HTR-8/SVneo (cell line): ENCODE measurements around the gene ITGA11.

Source experiments
- DNase-seq: peaks from one replicate; pipeline ENCODE4 v3.0.0; 2011; ENCODE audit warnings: low spot score, mixed read lengths; ENCODE audit not compliant: insufficient read length
- FAIRE-seq: peaks from 2 replicates; lab custom pipeline; 2011; peaks lifted over from hg19 to GRCh38; lab: Jason Lieb, UNC

The ITGA11 gene, protein sequence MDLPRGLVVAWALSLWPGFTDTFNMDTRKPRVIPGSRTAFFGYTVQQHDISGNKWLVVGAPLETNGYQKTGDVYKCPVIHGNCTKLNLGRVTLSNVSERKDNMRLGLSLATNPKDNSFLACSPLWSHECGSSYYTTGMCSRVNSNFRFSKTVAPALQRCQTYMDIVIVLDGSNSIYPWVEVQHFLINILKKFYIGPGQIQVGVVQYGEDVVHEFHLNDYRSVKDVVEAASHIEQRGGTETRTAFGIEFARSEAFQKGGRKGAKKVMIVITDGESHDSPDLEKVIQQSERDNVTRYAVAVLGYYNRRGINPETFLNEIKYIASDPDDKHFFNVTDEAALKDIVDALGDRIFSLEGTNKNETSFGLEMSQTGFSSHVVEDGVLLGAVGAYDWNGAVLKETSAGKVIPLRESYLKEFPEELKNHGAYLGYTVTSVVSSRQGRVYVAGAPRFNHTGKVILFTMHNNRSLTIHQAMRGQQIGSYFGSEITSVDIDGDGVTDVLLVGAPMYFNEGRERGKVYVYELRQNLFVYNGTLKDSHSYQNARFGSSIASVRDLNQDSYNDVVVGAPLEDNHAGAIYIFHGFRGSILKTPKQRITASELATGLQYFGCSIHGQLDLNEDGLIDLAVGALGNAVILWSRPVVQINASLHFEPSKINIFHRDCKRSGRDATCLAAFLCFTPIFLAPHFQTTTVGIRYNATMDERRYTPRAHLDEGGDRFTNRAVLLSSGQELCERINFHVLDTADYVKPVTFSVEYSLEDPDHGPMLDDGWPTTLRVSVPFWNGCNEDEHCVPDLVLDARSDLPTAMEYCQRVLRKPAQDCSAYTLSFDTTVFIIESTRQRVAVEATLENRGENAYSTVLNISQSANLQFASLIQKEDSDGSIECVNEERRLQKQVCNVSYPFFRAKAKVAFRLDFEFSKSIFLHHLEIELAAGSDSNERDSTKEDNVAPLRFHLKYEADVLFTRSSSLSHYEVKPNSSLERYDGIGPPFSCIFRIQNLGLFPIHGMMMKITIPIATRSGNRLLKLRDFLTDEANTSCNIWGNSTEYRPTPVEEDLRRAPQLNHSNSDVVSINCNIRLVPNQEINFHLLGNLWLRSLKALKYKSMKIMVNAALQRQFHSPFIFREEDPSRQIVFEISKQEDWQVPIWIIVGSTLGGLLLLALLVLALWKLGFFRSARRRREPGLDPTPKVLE

DNA sequence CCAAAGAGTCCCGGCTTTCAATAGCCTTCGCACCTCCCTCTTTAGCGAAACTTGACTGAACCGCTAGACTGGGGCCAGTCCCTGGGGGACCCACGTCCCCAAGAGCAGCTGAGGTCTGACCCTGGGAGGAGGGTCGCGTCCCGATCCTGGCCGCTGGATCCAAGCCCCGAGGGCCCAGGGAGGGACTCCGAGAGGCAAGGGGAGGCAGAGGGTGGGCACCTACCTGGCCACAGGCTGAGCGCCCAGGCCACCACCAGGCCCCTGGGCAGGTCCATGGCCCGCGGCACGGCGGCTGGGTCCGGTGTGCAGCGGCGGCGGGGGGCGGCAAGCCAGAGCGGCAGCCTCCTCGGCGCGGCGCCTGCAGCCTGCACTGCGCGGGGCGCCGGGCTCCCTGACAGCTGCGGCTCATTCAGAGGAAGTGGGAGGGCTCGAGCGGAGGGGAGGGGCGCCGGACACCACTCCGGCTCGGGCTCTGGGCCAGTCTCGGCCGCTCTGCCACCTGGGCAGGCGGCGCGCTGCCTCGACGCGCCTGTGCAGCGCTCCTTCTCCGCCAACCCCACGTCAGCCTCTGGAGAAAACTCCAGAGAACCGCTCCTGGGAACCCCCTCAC, at the start of gene ITGA11:
Gene ITGA11 (minus strand): TSS at position 372 of the 610 bp plus-strand sequence. CDS start 97 bp downstream, at position 275.
- DNase-seq: peak; percentile 76
- FAIRE-seq: peak; percentile 92

DNA sequence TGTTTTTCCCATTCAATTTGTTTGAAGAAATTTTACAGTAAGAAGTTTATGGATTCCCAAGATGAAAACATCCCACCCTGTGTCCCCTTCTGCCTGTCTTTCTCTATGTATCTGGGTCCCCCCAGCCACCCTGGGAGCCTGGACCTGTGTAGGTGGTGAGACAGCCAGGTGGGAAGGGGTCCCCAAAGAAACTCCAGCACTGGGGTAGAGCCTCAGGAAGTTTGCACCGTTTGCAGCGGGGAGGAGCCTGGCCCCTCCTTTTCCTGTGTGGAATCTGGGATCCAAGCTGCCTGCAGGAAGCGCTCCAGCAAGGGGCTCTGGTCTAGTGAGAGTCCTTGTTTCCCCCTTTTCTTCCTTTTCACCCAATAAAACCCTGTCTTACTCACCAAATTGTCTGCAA, 49.4 kb upstream of the ITGA11 start:
- FAIRE-seq (no peak), DNase-seq (no peak)

DNA sequence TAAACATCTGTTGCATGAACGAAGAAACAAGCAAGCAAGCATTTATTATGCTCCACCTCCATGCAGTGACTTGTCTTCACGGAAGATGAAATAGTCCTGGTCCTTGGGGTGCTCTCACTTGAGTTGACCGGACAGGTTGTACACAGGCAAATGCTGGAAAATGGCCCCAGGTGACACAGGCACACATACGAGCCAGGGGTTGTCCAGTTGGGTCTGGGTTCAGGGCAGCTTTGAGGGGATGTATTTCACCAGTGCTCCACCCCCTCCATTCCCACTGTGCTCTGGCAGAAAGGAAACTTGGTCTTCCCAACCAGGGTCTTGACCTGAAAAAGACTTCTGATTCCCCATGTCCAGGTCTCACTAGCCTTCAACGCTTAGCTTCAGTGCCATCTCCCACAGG, 48.3 kb upstream of the ITGA11 start:
- DNase-seq (no peak), FAIRE-seq (no peak)

DNA sequence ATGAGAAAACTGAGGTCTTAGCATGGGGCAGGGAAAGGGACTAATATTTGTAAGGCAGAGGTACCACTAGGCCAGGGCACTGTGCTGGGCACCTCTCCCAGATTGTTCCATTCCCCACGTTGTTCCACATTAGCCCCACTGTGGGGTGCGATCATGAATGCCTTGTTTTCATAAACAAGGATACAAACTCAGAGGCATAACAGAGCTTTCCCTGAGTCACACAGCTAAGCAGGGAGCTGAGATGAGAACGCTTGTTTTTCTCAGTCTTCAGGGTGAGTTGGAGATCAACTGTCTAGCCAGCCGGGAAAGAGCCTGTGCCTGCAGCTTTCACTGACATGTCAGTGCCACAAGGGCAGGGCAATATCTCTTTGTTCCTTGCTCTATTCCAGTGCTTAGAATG, 47.9 kb upstream of the ITGA11 start:
- no peak for DNase-seq
- FAIRE-seq: no peak

DNA sequence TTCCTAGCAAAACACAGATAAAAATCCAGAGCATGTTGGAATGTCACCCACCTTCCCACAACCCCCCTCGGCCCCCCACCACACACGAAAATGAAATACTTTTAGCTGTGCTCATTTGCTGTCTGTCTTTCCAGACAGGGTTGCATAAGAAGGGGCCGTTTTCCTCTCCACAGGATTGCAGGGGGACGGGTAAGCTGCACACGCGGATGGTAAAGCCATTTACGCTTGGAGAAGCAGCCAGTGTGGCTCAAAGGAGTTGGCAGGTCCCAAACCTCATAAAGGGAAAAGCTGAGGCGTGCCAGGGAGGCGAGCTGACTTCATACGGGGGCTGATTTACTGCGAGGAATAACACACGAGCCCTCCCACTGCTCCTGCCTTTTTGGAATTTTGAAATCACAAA, 47.4 kb upstream of the ITGA11 start:
- FAIRE-seq (peak; percentile 85), DNase-seq (peak; percentile 19)

DNA sequence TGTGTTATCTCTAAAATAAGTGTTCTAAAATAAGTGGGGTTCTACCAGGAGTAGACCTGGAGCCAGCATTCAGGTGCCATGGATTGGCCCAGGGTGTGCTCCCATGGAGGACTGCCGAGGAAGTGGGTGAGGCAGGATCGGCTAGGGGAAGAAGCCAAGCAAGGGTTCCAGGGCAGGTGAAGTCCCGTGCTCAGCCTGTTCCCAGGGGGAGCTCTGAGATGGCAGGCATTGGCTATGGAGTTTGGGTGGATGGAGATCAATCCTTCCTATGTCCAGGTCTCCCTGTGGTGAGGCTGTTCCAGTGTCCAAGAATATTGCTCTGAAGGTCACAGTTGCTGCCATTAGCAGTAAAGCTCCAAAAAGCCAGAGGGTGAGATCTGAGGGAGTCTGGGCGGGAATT, 46.9 kb upstream of the ITGA11 start:
- FAIRE-seq (no peak), DNase-seq (no peak)

DNA sequence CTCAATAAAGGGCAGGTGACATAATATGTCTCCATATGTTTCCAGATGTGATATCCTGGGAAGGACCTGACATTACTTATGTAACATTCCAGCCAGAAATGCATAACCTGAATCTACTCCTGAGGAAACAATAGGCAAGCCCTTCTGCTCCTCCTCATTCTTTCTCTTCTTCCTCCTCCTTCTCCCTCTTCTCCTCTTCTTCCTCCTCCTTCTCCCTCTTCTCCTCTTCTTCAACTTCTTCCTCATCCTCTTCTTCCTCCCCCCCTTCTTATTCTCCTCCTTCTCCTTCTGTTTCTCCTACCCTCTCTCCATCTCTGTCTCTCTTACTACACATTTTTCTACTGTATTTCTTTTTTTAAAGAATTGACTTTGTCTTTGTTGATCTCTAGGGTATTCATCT, 43.5 kb upstream of the ITGA11 start:
- no peak for DNase-seq
- peak; percentile 64 for FAIRE-seq

DNA sequence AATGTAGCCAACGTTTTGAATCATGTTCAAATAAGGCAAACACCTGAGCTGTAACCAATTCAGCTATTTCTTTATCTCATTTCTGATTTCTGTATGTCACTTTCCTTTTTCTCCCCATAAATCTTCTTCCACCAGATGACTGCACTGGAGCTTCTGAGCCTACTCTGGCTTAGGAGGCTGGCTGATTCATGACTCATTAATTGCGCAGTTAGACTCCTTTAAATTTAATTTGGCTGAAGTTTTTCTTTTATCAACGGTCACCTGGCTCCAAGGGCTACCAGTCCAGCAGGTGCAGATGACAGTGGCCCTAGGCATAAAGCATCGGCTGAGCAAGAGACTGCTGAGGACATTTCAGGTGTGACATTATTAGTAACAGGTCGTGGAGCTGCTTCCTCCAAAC, 39.6 kb upstream of the ITGA11 start:
- no peak for FAIRE-seq

DNA sequence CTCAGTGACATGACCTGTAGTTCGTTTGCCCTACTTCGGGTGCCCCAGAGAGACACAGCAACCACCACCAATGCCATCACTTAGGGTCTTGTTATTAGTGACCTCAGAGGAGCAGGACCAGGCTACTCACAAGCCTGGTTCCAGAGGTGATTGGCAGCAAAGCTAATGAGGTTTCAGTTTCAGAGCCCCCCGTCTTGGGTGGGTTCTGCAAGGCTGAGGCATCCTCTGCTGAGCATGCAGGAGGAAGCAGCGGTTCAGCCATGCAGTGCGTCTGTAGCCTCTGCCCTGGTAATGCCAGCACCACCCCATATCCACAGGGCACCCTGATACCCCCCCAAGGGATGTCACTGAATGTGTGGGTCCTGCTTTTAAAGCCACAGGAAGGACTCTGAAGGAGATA, 39.0 kb upstream of the ITGA11 start:
- FAIRE-seq: no peak
- no peak for DNase-seq

More for the DNA sequence above, 39.6 kb upstream of the ITGA11 start:
- DNase-seq: no peak

DNA sequence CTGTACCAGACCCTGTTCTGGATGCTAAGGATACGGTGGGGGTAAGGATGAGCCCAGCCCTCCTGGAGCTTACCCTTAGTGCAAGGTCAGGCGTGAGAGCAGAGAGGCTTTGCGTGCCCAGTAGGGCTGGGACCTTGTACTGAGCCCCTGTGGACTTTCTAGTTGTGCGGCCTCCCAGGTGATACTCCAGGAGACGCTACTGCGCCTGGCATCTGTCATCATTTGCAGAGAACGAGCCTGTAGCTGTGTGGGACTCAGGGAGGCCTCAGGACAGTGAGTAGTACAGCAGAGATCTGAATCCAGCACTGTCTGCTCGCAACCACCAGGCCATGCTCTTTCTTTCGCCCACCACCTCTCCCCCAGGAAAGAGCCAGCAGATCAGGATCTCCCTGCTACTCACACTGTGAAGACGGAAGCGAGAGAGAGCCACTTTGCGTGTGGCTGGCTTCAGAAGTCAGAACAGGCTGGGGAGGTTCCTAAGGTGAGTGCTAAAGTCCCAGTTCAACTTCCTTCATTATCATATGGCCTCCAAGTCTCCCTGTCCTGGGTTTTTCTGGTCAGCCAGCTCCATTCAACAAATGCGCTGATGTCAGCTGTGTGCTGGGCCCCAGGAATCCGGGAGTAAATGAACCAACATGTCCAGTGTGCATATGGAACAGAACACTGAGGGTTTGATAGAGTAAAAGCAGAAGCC, 38.2 kb upstream of the ITGA11 start:
- no peak for DNase-seq
- FAIRE-seq: no peak

DNA sequence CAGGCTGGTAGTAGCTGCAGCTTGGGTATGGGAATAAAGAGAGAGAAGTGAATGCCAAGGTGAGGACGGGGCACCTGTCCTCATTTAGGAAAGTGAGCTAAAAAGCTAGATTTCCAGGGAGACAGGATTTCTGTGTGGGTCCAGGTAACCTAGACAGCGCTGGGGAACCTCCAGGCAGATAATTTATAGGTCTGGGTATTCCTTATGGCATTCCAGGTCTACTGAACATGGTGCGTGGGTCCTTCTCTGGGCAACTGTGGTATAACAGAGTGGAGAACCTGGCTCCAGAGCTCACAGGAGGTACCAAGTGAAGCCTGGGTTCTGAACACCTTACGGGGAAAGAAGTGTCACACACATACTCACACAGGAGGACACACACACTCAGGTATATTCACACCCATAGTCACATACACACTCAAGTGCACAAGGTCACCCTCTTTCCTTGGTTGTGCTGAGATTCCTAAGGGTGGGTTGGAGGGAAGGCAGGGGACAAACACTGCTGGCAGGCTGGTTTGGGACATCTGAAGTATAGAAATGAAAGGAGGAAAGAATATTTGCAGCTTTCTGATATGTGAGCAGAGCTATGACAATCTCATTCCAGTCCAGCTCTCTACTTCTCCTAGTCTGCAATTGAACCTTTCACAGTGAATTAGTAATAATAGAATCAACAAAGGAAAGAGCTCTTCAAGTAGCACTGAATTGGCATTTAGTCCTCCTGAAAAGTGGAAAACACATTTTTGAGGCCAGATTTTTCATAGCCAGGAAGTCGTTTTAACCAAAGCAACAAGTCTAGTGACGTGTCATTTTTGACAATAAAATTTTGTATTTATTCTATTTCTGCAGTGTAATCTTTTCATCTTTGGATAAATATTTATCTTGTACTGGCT, 37.4 kb upstream of the ITGA11 start:
- DNase-seq (no peak), FAIRE-seq (no peak)

DNA sequence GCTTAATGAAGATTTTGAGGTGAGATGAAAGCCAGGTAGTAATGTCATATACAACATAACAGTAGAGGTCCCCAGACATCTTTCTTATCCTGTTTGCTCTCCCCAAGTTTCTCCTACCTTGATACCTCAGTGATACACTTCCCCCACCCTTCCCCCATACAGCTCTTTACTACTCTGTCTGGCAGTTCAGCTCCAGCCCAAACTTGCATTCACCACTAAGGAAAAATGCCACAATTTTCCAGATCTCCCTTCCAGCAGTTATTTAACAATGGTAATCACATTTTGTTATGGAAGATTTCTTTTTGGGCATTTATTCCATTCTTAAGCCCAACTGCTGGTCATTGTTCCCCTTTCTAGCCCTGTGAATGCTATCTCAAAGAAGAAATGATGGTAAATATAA, 34.9 kb upstream of the ITGA11 start:
- DNase-seq (no peak), FAIRE-seq (no peak)

DNA sequence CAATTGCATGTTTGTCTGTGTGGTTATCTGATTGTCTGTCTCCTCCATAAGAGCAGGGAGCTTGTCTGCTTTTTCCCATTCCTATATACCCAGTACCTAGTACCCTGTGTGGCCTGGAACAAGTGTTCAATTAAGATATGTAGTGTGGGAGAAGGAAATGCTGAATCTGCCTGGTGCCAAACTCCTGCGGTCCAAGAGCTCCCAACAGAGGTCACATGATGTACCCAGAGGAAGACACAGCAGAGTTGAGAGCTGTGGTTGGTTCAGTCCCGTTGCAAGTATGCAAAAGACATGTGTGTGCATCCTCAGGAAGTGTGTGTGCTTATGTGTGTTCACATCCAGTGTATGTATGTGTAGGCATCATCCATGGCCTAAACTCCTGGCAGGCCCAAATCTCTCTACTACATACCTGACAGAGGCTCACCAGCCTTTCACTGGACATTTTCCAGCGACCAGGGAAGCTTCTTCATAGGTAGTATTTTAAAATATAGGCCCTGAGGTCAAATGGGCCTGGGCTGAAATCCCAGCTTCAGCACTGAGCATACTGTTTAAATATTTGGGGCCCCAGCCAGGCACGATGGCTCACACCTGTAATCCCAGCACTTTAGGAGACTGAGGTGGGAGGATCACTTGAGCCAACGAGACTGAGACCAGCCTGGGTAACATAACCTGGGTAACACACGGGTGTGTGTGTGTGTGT, 34.0 kb upstream of the ITGA11 start:
- peak; percentile 13 for FAIRE-seq
- no peak for DNase-seq

DNA sequence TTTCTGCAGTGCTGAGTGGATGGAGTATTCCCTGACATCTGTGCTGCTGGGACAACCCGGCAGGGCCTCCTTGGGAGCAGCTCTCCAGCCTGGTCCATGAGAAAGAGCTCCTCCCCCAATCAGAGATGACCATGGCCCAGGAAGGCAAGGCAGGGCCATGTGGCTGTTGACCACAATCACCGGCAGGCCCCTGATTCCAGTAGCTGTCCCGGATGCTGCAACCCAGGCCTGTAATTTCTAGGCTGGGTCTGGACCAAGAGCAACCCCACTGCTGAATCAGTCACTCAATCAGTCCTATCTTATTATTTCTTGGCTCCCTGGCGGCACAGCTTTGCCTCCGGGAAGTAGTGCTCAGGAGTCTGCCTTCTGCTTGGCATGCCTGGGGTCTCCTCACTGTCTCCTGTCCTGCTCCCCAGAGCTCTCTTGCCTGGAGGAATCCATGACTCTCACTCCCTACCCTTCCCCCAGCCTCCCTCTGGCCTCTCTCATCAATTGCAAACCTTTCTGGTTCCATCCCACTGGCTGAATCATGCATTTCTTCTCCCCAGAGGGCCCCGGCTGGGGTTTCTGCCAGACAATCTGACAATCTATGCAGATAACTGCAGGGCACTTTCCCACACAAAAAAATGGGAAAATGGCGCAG, 32.6 kb upstream of the ITGA11 start:
- DNase-seq (no peak), FAIRE-seq (no peak)

DNA sequence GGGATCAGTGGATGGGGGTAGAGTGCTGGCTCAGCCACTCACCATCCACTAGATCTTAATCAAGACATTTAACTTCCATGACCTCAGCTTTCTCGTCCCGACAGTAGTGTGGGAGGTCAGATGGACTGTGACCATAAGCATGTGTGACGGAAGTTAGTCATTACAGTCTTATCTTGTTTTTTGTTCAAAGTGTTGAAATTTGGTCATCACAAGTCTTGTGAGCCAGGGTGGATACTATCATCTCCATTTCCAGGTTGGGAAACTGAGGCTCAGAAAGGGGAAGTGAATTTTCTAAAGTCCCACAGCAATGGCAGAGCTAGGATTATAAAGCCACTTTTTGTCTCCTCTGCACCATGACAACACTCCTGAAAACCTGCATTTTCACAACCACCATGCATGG, 32.0 kb upstream of the ITGA11 start:
- no peak for FAIRE-seq
- no peak for DNase-seq

DNA sequence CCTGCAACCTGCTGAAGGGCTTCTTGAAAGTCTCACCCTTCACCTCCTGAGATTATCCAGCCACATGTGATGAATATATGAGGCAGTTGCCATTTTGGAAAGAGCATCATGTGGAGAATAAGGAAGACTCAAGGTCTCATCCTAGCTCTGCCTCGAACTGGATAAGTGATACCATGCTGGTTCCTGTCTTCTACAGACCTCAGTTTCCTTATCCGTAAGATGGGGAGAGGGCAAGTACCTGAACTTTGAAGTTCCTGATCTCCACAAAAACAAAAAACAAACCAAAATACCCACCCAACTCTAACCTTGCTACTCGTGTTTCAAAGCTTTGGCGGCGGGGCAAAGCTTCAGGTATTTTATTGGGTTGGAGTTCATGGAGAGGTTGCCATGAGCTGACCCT, 31.5 kb upstream of the ITGA11 start:
- no peak for FAIRE-seq

DNA sequence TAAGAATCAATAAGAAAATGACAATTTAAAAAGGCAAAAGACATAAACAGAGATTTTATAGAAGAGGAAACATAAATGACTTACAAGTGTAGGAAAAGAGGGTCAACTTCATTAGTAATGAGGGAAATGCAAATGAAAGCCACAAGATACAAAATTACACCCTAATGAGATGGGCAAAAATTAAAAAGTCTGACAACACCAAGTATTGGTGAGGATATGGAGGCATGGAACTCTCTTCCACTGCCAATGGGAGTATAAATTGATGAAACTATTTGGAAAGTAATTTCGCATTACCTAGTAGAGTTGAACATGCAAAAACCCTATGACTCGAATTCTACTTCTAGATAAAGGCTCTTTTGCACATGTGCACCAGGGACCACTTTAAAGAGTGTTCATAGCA, 28.2 kb upstream of the ITGA11 start:
- FAIRE-seq: no peak

More for the DNA sequence above, 31.5 kb upstream of the ITGA11 start:
- DNase-seq: no peak

DNA sequence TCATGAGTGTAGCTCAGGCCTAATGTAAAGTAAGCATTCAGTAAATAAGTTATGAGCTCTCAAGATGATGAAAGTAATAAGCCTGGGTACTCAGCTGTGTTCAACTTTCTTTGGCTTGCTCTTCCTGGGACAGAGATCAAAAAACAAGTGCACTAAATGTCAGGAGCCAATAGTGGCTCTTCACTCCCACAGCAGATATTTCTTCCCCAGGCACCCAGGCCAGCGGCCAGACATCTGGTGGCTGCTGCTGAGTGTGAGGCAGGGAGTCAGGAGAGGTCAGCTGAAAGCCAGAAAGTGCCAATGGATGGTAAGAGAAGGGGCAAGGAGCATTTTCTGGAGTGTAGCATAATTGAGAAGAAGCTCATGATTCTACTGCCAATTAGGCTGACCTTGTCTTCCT, 18.2 kb upstream of the ITGA11 start:
- DNase-seq: no peak
- peak; percentile 66 for FAIRE-seq

More for the DNA sequence above, 28.2 kb upstream of the ITGA11 start:
- DNase-seq: no peak
